Neural cell (in vitro differentiated cells): Measurements from ENCODE around the gene HDC.

Experiments used
- EP300 ChIP-seq: fragments of 450-650 bp; conservative IDR thresholded peaks from 2 replicates; pipeline ENCODE4 v1.6.1; 2014; ENCODE audit warnings: antibody characterized with exemption, mild to moderate bottlenecking, moderate library complexity; ENCODE audit not compliant: poor library complexity, severe bottlenecking
- EZH2 ChIP-seq: fragments of 200-600, 300-800 bp; shearing (Covaris generic), sonication (generic); IDR thresholded peaks from 2 replicates; pipeline ENCODE4 v1.6.1; 2014; ENCODE audit warnings: antibody characterized with exemption, low read length, borderline replicate concordance, mild to moderate bottlenecking; ENCODE audit not compliant: insufficient read depth, poor library complexity, severe bottlenecking
- MXI1 ChIP-seq: fragments of 450-650 bp; conservative IDR thresholded peaks from 2 replicates; pipeline ENCODE4 v1.6.1; 2014; ENCODE audit warnings: antibody characterized with exemption, mild to moderate bottlenecking; ENCODE audit not compliant: poor library complexity, severe bottlenecking
- POLR2AphosphoS5 ChIP-seq: IDR thresholded peaks from 2 replicates; pipeline ENCODE4 v1.6.1; 2012
- RAD21 ChIP-seq: fragments of 450-650 bp; conservative IDR thresholded peaks from 2 replicates; pipeline ENCODE4 v1.6.1; 2014; ENCODE audit warnings: antibody characterized with exemption, mild to moderate bottlenecking, moderate library complexity
- REST ChIP-seq: IDR thresholded peaks from 2 replicates; pipeline ENCODE4 v1.6.1; 2012; ENCODE audit warnings: borderline replicate concordance
- SMC3 ChIP-seq: fragments of 450-650 bp; conservative IDR thresholded peaks from 2 replicates; pipeline ENCODE4 v1.6.1; 2014; ENCODE audit warnings: antibody characterized with exemption, mild to moderate bottlenecking, moderate library complexity; ENCODE audit not compliant: poor library complexity
- TAF1 ChIP-seq: IDR thresholded peaks from 2 replicates; pipeline ENCODE4 v1.6.1; 2012; ENCODE audit warnings: low read depth
- TF ChIP-seq, protein P1 (sequence below): fragments of 450-650 bp; IDR thresholded peaks from 2 replicates; pipeline ENCODE4 v1.5.1; 2014; ENCODE audit warnings: antibody characterized with exemption, mild to moderate bottlenecking, moderate library complexity; ENCODE audit not compliant: poor library complexity, severe bottlenecking

GRCh38 chr15:50218291-50218690, 47.2 kb downstream of the HDC start:
- TF ChIP-seq RAD21 (no peak), EZH2 (no peak), EP300 (no peak), POLR2AphosphoS5 (no peak), TAF1 (no peak), REST (no peak), MXI1 (no peak), SMC3 (no peak)
- TF ChIP-seq, protein P1, sequence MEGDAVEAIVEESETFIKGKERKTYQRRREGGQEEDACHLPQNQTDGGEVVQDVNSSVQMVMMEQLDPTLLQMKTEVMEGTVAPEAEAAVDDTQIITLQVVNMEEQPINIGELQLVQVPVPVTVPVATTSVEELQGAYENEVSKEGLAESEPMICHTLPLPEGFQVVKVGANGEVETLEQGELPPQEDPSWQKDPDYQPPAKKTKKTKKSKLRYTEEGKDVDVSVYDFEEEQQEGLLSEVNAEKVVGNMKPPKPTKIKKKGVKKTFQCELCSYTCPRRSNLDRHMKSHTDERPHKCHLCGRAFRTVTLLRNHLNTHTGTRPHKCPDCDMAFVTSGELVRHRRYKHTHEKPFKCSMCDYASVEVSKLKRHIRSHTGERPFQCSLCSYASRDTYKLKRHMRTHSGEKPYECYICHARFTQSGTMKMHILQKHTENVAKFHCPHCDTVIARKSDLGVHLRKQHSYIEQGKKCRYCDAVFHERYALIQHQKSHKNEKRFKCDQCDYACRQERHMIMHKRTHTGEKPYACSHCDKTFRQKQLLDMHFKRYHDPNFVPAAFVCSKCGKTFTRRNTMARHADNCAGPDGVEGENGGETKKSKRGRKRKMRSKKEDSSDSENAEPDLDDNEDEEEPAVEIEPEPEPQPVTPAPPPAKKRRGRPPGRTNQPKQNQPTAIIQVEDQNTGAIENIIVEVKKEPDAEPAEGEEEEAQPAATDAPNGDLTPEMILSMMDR, result no peak
